DMS 273 (cell line): ENCODE data around the gene KRT6C.

Source experiments
- DNase-seq: peaks from one replicate; lab custom pipeline; 2025; ENCODE audit not compliant: unreplicated experiment; lab: John Stamatoyannopoulos, UW

The KRT6C gene

GRCh38 chr12:52473768-52474167 is at the start of gene KRT6C:
TSS of gene KRT6C (minus strand) at chr12:52473805. CDS start at chr12:52473737, 68 bp downstream.
- no peak for DNase-seq

GRCh38 chr12:52522346-52523011 is 48.9 kb upstream of the KRT6C start:
- no peak for DNase-seq

- no peak for DNase-seq
These were observed 48.1 kb upstream of the KRT6C start for GRCh38 chr12:52521568-52522266.

- peak; percentile 68 for DNase-seq
These were observed 47.6 kb upstream of the KRT6C start for GRCh38 chr12:52521175-52521567.

DNA sequence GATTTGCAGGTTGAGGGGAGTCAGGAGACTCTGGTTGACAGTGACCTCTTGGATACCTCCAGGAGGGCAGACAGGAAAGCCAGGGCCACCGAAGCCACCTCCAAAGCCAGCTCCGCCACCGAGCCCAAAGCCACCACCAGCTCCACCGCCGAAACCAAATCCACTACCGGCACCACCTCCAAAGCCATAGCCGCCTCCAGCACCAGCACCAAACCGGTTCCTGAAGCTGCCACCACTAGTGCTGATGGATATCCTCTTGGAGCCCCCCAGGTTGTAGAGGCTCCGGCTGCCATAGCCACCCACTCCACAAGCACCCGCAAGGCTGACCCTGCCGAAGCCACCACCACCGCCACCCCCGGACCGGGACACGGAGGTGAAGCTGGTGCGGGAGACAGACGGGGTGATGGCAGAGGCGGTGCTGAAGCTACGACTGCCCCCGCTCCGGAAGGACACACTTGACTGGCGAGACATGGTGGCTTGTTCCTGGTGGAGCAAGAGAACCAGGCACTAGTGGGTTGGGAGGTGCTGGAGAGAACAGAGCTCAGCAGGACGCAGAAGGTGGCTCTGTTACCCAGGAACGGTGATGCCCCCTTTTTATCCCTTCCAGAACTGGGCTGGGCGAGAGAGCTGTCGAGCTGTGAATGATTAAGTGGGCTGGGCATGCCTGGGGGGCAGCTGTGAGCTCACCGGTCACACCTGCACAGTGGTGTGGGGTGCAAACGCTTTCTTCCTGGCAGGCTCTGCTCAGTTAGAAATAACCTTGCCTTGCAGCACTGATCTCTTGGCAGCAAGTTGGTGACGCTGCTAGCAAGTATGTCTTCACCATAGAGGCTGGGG is 46.4 kb upstream of the KRT6C start, which contains the start of gene KRT5:
Gene KRT5, minus strand, starts transcription at position 569 of the 837 bp plus-strand sequence. Its CDS starts 98 bp downstream, at position 471.
- DNase-seq, result no peak

DNA sequence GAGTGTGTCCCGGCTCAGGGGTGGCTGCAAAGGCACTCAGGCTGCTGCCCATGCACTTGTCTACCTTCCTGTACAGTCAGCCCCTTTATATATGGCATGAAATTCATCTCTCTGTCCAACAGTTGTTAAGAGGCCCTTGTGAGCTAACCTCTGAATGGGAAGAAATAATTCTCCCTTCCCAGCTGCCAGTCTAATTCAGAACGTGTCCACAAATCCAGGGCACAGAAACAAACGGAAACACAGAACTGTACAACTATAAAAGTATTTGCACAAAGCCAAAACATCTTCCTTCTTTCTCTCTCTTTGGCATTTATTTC is 45.7 kb upstream of the KRT6C start:
- DNase-seq, result no peak

GRCh38 chr12:52518574-52519386 is 45.2 kb upstream of the KRT6C start:
- no peak for DNase-seq

DNA sequence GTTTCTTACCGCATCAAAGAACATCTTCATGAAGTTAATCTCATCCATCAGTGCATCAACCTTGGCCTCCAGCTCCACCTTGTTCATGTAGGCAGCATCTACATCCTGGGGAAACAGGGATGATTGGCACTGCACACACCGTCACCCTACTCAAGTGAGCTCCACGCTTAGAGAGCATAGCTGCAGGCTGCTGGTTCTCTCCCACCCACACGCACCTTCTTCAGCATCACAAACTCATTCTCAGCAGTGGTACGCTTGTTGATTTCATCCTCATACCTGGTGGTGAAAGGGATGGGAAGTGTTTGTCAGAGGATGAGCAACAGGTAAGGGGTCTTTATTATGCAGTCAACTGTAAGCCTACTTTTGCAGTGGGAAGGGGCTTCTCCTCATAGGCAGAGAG is 44.3 kb upstream of the KRT6C start:
- no peak for DNase-seq

DNA sequence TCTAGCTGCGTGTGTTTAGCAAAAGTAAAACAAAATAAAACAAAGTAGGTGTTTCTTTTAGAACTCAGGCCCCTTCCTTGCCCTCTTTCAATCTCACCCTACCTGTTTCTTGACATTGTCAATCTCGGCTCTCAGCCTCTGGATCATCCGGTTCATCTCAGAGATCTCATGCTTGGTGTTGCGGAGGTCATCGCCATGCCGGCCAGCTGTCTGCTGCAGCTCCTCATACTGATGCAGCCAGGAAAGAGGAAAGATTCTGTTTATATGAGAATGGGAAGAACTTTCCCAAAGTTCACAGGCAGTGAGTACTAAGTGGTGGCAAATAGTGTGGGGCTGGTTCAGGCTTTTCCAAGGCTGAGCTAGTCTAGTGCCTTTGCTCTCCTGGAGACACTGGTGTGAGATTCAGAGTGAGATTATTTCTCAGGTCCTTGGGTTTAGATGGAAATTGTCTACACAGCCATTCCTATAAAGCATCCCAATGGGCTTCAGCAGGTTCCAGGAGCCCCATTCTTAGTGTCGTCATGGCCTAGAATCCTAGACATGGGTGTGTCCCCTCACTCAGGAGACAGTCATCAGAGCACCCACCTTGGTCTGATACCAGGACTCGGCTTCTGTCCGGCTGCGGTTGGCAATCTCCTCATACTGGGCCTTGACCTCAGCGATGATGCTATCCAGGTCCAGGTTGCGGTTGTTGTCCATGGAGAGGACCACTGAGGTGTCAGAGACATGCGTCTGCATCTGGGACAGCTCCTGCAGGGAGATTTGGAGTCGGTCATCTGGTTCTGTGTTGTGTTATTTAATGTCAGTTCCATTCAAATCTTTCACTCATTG is 43.6 kb upstream of the KRT6C start:
- no peak for DNase-seq

GRCh38 chr12:52515927-52516831 is 42.6 kb upstream of the KRT6C start:
- DNase-seq, result no peak

DNA sequence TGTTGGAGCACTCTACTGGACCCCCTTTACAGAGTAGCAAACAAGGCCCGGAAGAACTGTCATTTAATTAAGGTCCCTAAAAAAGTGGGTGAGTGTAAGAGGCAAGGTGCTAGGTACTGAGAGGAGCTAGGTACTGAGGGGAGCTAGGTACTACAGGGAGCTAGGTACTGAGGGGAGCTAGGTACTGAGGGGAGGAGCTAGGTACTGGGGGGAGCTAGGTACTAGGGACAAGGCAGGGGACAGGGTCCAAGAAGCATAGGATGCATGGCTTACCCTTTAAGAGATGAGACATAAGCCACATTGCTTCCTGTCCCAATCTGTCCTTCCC is 41.7 kb upstream of the KRT6C start:
- no peak for DNase-seq

- DNase-seq, result no peak
These were observed 41.1 kb upstream of the KRT6C start for GRCh38 chr12:52514471-52515318.

GRCh38 chr12:52513736-52514135 is 40.1 kb upstream of the KRT6C start:
- no peak for DNase-seq

DNA sequence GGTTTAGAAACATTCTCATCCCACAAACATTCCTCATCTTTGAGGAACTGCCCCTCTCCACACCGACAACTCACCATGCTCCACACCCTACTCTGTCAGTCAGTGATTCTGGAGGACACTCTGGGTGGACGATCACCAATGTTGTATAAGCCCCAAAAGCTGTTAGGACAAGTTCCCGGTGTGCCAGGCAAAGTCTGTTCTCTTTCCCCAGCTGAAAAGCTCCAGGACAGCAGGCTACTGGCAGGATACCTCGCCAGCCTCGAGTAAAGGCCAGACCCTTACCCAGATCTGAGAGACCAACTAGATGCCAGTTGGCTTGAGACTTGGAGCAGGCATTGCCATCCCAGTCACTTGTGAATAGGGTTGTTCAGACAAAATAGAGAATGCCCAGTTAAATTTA is 34.6 kb upstream of the KRT6C start:
- no peak for DNase-seq

- DNase-seq, result peak; percentile 51
These were observed 33.5 kb upstream of the KRT6C start for GRCh38 chr12:52506858-52507715.

DNA sequence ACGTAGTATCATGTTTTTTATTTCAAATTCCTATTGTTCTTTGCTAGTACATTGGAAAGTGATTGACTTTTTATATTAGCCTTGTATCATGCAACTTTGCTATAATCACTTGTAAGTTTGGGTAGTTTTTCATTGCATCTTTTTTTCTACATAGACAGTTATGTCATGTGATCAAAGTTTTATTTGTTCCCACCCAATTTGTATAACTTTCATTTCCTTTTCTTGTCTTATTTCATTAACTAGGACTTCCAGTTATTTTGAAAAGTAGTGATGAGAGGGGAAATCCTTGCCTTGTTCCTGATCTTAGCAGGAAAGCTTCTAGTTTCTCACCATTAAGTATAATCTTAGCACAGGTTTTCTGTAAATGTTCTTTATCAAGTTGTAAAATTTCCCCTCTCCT is 29.3 kb upstream of the KRT6C start:
- DNase-seq, result no peak

- DNase-seq, result no peak
These were observed 27.9 kb upstream of the KRT6C start for GRCh38 chr12:52501490-52501889.
